Prostate gland (tissue), 2 donors: ENCODE measurements around the gene RAPGEF4.

Source experiments
- POLR2A ChIP-seq: fragments of 450-650 bp; IDR thresholded peaks from one replicate; pipeline ENCODE4 v1.6.1; 2016; ENCODE audit warnings: antibody characterized with exemption, mild to moderate bottlenecking
- POLR2AphosphoS5 ChIP-seq: sonication (generic); formaldehyde crosslinking; IDR thresholded peaks from one replicate; pipeline ENCODE4 v1.6.1; 2017; ENCODE audit warnings: antibody characterized with exemption
- TF ChIP-seq, protein P1 (sequence below), 4 experiments: fragments of 200-600 bp in 2 of 4; fragments of 450-650 bp in 2 of 4; sonication (generic) in 2 of 4; IDR thresholded peaks; 1 replicate in 3 of 4; 2 replicates in 1 of 4; pipeline ENCODE4 v1.5.1; 2016 to 2019; ENCODE audit warnings: antibody characterized with exemption in 4 of 4, mild to moderate bottlenecking in 2 of 4, moderate library complexity in 2 of 4

DNA sequence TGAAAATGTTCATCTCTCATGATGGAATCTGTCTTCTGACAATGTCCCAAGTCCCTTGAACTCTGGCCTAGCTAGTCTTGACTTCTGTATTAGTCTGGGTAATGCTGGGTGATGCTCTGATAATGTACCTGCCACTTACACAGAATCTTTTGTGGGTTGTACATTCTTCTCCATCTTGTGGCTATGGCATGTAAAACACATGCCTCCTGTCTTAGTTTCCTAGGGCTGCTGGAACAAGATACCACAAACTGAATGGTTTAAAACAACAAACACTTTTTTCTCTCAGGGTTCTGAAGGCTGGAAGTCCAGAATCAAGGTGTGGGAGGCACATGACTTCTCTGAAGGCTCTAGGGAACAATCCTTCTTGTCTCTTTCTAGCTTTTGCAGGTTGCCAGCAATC is 57.1 kb downstream of the RAPGEF4 start:
- no peak for TF ChIP-seq POLR2A
- TF ChIP-seq, protein P1, sequence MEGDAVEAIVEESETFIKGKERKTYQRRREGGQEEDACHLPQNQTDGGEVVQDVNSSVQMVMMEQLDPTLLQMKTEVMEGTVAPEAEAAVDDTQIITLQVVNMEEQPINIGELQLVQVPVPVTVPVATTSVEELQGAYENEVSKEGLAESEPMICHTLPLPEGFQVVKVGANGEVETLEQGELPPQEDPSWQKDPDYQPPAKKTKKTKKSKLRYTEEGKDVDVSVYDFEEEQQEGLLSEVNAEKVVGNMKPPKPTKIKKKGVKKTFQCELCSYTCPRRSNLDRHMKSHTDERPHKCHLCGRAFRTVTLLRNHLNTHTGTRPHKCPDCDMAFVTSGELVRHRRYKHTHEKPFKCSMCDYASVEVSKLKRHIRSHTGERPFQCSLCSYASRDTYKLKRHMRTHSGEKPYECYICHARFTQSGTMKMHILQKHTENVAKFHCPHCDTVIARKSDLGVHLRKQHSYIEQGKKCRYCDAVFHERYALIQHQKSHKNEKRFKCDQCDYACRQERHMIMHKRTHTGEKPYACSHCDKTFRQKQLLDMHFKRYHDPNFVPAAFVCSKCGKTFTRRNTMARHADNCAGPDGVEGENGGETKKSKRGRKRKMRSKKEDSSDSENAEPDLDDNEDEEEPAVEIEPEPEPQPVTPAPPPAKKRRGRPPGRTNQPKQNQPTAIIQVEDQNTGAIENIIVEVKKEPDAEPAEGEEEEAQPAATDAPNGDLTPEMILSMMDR (IDR thresholded peaks at IDR 0.05), result no peak
- TF ChIP-seq POLR2AphosphoS5, result no peak
